ENCODE data around the gene FBXL7. TPM values are rescaled to one million over a fixed set of nuclear protein-coding genes. Genes with fewer than 3 reads are reported as not detected.

FBXL7 gene
- total RNA-seq, 2 experiments from 2014 or later, result not detected

GRCh38 chr5:15791274-15791673, 291.3 kb downstream of the FBXL7 start:
- no peak for ATAC-seq

GRCh38 chr5:15791859-15792258, 291.9 kb downstream of the FBXL7 start:
- Mint-ChIP-seq H3K4me3 (no peak overlapping the region), H3K27ac (no peak overlapping the region), H3K9me3 (no peaks in the 10 kb centered on the region), H3K27me3 (no peaks in the 10 kb centered on the region), H3K4me1 (ENCODE audit: low read depth) (no peaks in the 10 kb centered on the region), H3K36me3 (ENCODE audit: low read depth) (no peaks in the 10 kb centered on the region)
- TF ChIP-seq CTCF (IDR thresholded peaks at IDR 0.05), result no peak
- ChIA-PET POLR2A (no interaction called here), CTCF (no interaction called here)
- no peak for DNase-seq
- ATAC-seq, result no peak
- intact Hi-C loops (cut with micrococcal nuclease), result no loop called here

More at GRCh38 chr5:15791274-15791673, 291.3 kb downstream of the FBXL7 start:
- intact Hi-C loops (cut with micrococcal nuclease), result no loop called here
- DNase-seq, result no peak
- no peak for TF ChIP-seq CTCF (IDR thresholded peaks at IDR 0.05)
- CTCF ChIA-PET, result no interaction called here
- no peaks in the 10 kb centered on the region for H3K27me3 Mint-ChIP-seq
- no peak overlapping the region for H3K27ac Mint-ChIP-seq
- H3K4me3 Mint-ChIP-seq, result no peak overlapping the region
- H3K9me3 Mint-ChIP-seq, result no peaks in the 10 kb centered on the region
- POLR2A ChIA-PET, result no interaction called here
- no peaks in the 10 kb centered on the region for H3K36me3 Mint-ChIP-seq (ENCODE audit: low read depth)
- H3K4me1 Mint-ChIP-seq (ENCODE audit: low read depth), result no peaks in the 10 kb centered on the region

GRCh38 chr5:15794052-15794985, 294.3 kb downstream of the FBXL7 start:
- ATAC-seq, result no peak
- Mint-ChIP-seq H3K4me1 (ENCODE audit: low read depth) (no peaks in the 10 kb centered on the region), H3K27me3 (no peaks in the 10 kb centered on the region), H3K9me3 (peaks cover 2% of the 10 kb centered on the region), H3K27ac (no peak overlapping the region), H3K36me3 (ENCODE audit: low read depth) (no peaks in the 10 kb centered on the region), H3K4me3 (no peak overlapping the region)
- no peak for DNase-seq
- ChIA-PET CTCF (no interaction called here), POLR2A (no interaction called here)
- intact Hi-C loops (cut with micrococcal nuclease), result no loop called here
- TF ChIP-seq CTCF (IDR thresholded peaks at IDR 0.05), result no peak

GRCh38 chr5:15796096-15796495, 296.1 kb downstream of the FBXL7 start:
- no peak for DNase-seq
- Mint-ChIP-seq H3K4me1 (ENCODE audit: low read depth) (no peaks in the 10 kb centered on the region), H3K9me3 (peaks cover 2% of the 10 kb centered on the region), H3K36me3 (ENCODE audit: low read depth) (no peaks in the 10 kb centered on the region), H3K27ac (no peak overlapping the region), H3K27me3 (no peaks in the 10 kb centered on the region), H3K4me3 (no peak overlapping the region)
- ChIA-PET POLR2A (no interaction called here), CTCF (interaction anchor here (1.2 kb wide), 1 partner anchor 121 kb away, joined by 4 read pairs; no protein-coding TSS in a partner anchor)
- intact Hi-C loops (cut with micrococcal nuclease), result no loop called here
- ATAC-seq, result no peak
- no peak for TF ChIP-seq CTCF (IDR thresholded peaks at IDR 0.05)

GRCh38 chr5:15796557-15796956, 296.6 kb downstream of the FBXL7 start:
- Mint-ChIP-seq H3K27ac (no peak overlapping the region), H3K4me1 (ENCODE audit: low read depth) (no peaks in the 10 kb centered on the region), H3K36me3 (ENCODE audit: low read depth) (no peaks in the 10 kb centered on the region), H3K27me3 (no peaks in the 10 kb centered on the region), H3K9me3 (peaks cover 2% of the 10 kb centered on the region), H3K4me3 (no peak overlapping the region)
- ATAC-seq, result no peak
- POLR2A ChIA-PET, result no interaction called here
- DNase-seq, result no peak
- TF ChIP-seq CTCF (IDR thresholded peaks at IDR 0.05), result no peak
- intact Hi-C loops (cut with micrococcal nuclease), result no loop called here
- CTCF ChIA-PET, result interaction anchor here (1.2 kb wide), 1 partner anchor 122 kb away, joined by 4 read pairs; no protein-coding TSS in a partner anchor
